ENCODE results near the gene CD63. TPM values are rescaled to one million over a fixed set of nuclear protein-coding genes. Genes with fewer than 3 reads are reported as not detected.
A peak's percentile ranks its signal among the peaks of the same experiment; 100 is the strongest.

Gene CD63
- total and polyA plus RNA-seq, 2 of the 13 experiments (the other 11 are each of a cell fraction or from before 2014, with no cell fraction given), result 234 to 277 TPM

DNA sequence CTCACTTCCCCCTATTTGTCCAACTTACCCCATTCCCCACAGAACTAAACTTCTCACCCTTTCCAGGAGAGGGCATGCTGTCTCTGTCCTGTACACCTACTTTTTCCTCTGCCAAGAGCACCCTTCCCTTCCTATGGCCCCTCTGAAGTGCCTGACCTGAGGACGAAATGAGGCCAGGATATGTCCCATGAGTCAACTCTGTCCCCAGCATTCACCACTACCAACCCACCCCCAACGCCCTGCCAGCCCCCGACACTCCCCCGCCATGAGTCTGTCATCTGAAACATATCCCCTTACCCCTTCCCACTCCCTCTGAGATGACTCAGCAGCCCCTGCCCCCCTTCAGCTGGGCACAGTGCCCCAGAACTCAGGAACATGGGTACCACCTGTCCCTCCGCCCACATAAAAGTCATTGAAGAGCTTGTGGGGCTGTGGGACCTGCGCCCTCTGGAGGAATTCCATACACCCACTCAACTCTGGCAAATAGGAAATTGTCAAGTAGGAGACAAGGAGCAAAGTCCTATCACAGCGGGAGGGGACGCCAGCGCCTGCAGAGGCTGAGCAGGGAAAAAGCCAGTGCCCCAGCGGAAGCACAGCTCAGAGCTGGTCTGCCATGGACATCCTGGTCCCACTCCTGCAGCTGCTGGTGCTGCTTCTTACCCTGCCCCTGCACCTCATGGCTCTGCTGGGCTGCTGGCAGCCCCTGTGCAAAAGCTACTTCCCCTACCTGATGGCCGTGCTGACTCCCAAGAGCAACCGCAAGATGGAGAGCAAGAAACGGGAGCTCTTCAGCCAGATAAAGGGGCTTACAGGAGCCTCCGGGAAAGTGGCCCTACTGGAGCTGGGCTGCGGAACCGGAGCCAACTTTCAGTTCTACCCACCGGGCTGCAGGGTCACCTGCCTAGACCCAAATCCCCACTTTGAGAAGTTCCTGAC lies 47.4 kb downstream of the CD63 start (continued):
- TF ChIP-seq, protein P1, sequence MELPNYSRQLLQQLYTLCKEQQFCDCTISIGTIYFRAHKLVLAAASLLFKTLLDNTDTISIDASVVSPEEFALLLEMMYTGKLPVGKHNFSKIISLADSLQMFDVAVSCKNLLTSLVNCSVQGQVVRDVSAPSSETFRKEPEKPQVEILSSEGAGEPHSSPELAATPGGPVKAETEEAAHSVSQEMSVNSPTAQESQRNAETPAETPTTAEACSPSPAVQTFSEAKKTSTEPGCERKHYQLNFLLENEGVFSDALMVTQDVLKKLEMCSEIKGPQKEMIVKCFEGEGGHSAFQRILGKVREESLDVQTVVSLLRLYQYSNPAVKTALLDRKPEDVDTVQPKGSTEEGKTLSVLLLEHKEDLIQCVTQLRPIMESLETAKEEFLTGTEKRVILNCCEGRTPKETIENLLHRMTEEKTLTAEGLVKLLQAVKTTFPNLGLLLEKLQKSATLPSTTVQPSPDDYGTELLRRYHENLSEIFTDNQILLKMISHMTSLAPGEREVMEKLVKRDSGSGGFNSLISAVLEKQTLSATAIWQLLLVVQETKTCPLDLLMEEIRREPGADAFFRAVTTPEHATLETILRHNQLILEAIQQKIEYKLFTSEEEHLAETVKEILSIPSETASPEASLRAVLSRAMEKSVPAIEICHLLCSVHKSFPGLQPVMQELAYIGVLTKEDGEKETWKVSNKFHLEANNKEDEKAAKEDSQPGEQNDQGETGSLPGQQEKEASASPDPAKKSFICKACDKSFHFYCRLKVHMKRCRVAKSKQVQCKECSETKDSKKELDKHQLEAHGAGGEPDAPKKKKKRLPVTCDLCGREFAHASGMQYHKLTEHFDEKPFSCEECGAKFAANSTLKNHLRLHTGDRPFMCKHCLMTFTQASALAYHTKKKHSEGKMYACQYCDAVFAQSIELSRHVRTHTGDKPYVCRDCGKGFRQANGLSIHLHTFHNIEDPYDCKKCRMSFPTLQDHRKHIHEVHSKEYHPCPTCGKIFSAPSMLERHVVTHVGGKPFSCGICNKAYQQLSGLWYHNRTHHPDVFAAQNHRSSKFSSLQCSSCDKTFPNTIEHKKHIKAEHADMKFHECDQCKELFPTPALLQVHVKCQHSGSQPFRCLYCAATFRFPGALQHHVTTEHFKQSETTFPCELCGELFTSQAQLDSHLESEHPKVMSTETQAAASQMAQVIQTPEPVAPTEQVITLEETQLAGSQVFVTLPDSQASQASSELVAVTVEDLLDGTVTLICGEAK (IDR thresholded peaks at IDR 0.05), result no peak
- TF ChIP-seq, protein P1 (CRISPR knock-in tag; IDR thresholded peaks at IDR 0.05), result no peak; the same call in 1 of the 2 replicates
- no peak for TF ChIP-seq ZMAT3 (CRISPR knock-in tag; conservative IDR thresholded peaks at IDR 0.05)
- TF ChIP-seq MZF1 (CRISPR knock-in tag; IDR thresholded peaks at IDR 0.05; ENCODE audit: borderline replicate concordance), result no peak
- TF ChIP-seq ZNF44 (CRISPR knock-in tag; IDR thresholded peaks at IDR 0.05), result no peak
- TF ChIP-seq ZKSCAN5 (CRISPR knock-in tag; IDR thresholded peaks at IDR 0.05), result no peak
- no peak for TF ChIP-seq ATM (IDR thresholded peaks at IDR 0.05; ENCODE audit: borderline replicate concordance)
- no peak for TF ChIP-seq JUN (CRISPR knock-in tag; IDR thresholded peaks at IDR 0.05)
- TF ChIP-seq ZNF678 (CRISPR knock-in tag; IDR thresholded peaks at IDR 0.05), result no peak
- no peak for TF ChIP-seq SALL2 (CRISPR knock-in tag; IDR thresholded peaks at IDR 0.05)
- 0 out of 2 replicates have a peak, but pooled peaks have one; percentile 46 for TF ChIP-seq HES4 (CRISPR knock-in tag; IDR thresholded peaks at IDR 0.05; ENCODE audit: borderline replicate concordance)
- no peak for TF ChIP-seq SUZ12 (IDR thresholded peaks at IDR 0.05; ENCODE audit: low read depth, low read length)
- peak; percentile 42; the same call in 1 of the 2 replicates for TF ChIP-seq ZNF317 (CRISPR knock-in tag; IDR thresholded peaks at IDR 0.05)
- no peak for TF ChIP-seq ZNF782 (CRISPR knock-in tag; IDR thresholded peaks at IDR 0.05; ENCODE audit: borderline replicate concordance)
- TF ChIP-seq, protein P2, sequence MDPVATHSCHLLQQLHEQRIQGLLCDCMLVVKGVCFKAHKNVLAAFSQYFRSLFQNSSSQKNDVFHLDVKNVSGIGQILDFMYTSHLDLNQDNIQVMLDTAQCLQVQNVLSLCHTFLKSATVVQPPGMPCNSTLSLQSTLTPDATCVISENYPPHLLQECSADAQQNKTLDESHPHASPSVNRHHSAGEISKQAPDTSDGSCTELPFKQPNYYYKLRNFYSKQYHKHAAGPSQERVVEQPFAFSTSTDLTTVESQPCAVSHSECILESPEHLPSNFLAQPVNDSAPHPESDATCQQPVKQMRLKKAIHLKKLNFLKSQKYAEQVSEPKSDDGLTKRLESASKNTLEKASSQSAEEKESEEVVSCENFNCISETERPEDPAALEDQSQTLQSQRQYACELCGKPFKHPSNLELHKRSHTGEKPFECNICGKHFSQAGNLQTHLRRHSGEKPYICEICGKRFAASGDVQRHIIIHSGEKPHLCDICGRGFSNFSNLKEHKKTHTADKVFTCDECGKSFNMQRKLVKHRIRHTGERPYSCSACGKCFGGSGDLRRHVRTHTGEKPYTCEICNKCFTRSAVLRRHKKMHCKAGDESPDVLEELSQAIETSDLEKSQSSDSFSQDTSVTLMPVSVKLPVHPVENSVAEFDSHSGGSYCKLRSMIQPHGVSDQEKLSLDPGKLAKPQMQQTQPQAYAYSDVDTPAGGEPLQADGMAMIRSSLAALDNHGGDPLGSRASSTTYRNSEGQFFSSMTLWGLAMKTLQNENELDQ (CRISPR knock-in tag; IDR thresholded peaks at IDR 0.05; ENCODE audit: borderline replicate concordance), result no peak
- TF ChIP-seq NCOA2 (CRISPR knock-in tag; IDR thresholded peaks at IDR 0.05), result peak; percentile 33; the same call in 1 of the 2 replicates
- TF ChIP-seq, protein P3, sequence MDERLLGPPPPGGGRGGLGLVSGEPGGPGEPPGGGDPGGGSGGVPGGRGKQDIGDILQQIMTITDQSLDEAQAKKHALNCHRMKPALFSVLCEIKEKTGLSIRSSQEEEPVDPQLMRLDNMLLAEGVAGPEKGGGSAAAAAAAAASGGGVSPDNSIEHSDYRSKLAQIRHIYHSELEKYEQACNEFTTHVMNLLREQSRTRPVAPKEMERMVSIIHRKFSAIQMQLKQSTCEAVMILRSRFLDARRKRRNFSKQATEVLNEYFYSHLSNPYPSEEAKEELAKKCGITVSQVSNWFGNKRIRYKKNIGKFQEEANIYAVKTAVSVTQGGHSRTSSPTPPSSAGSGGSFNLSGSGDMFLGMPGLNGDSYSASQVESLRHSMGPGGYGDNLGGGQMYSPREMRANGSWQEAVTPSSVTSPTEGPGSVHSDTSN (CRISPR knock-in tag; IDR thresholded peaks at IDR 0.05), result no peak
- no peak for TF ChIP-seq SIX4 (CRISPR knock-in tag; IDR thresholded peaks at IDR 0.05)

Measured in HepG2 (cell line).